AG09309 (cell line): ENCODE measurements around the gene SOD1.

Experiments used
- DNase-seq: peaks from one replicate; pipeline ENCODE4 v3.0.0-alpha.2; 2010; ENCODE audit warnings: low read depth
- H3K4me3 ChIP-seq: 2 replicates; pipeline ENCODE4 v1.5.1; 2011; ENCODE audit warnings: mild to moderate bottlenecking, low read depth, low read length, moderate library complexity; ENCODE audit not compliant: control insufficient read depth
- CTCF ChIP-seq: IDR thresholded peaks from 2 replicates; pipeline ENCODE4 v1.5.1; 2011; ENCODE audit warnings: mild to moderate bottlenecking, low read depth, low read length, inconsistent platforms; ENCODE audit not compliant: insufficient read depth, control insufficient read depth; ENCODE audit errors: missing control alignments

SOD1 gene

GRCh38 chr21:31671146-31671716, 11.7 kb downstream of the SOD1 start:
- no peak overlapping the region for H3K4me3 ChIP-seq
- no peak for TF ChIP-seq CTCF
- no peak for DNase-seq

GRCh38 chr21:31671931-31672330, 12.4 kb downstream of the SOD1 start:
- no peak overlapping the region for H3K4me3 ChIP-seq
- no peak for TF ChIP-seq CTCF
- no peak for DNase-seq

GRCh38 chr21:31673321-31673912, 13.9 kb downstream of the SOD1 start:
- no peak for DNase-seq
- TF ChIP-seq CTCF = no peak
- no peak overlapping the region for H3K4me3 ChIP-seq

GRCh38 chr21:31675318-31675717, 15.8 kb downstream of the SOD1 start:
- no peak for DNase-seq
- no peak for TF ChIP-seq CTCF
- no peak overlapping the region for H3K4me3 ChIP-seq

- H3K4me3 ChIP-seq = no peak overlapping the region
- no peak for DNase-seq
- TF ChIP-seq CTCF = no peak
Observed at GRCh38 chr21:31675960-31676359, 16.5 kb downstream of the SOD1 start.

- TF ChIP-seq CTCF = no peak
- no peak for DNase-seq
- no peak overlapping the region for H3K4me3 ChIP-seq
Observed at GRCh38 chr21:31677047-31677446, 17.6 kb downstream of the SOD1 start.

GRCh38 chr21:31678478-31678877, 19.0 kb downstream of the SOD1 start:
- no peak for DNase-seq
- no peak for TF ChIP-seq CTCF
- H3K4me3 ChIP-seq = no peak overlapping the region
